ENCODE measurements around the gene CACHD1.
"Not testable (repeated sequence)": the region's sequence is repeated elsewhere in the genome, so short reads cannot be mapped to it uniquely, and the experiment has no call there.

The CACHD1 gene

DNA sequence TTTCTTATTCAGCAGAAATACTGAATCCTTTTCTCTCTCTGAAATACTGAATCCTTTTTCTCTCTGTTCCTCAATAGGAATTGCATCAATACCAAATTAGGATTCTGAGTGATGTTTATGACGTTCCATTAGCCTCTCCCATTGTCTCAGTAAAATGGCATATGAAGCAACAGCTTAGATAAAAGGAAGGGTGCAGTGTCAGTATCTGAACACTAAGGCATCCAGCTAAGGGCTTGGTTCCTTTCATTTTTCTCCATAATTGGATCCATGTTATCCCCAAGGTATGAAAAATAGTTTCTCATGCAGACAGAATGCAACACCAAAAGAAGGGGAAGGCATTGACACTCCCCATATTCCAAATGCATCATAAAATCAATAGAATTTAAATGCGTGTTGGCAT lies 213.5 kb downstream of the CACHD1 start:
- Mint-ChIP-seq H3K27me3 (no peaks in the 10 kb centered on the region), H3K4me1 (no peaks in the 10 kb centered on the region), H3K9me3 (no peaks in the 10 kb centered on the region), H3K27ac (no peak overlapping the region), H3K4me3 (no peak overlapping the region)
- ATAC-seq (no peak), DNase-seq (no peak)

DNA sequence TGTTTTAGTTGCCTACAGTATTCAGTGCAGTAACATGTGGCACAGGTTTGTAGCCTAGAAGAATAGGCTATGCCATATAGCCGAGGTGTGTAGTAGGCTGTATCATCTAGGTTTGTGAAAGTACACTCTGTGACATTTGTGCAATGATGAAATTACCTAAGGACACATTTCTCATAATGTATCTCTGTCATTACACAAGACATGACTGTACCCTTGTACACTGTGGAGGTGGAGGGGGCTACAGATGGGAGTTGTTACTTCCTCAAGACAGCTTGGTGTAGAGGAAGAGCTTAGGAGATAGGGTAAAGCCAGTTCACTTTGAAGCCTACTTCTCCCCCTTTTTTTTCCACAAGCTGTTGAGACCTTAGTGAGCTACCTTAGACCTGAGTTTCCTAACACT lies 215.3 kb downstream of the CACHD1 start:
- DNase-seq: no peak
- Mint-ChIP-seq H3K27me3 (no peaks in the 10 kb centered on the region), H3K9me3 (no peaks in the 10 kb centered on the region)

DNA sequence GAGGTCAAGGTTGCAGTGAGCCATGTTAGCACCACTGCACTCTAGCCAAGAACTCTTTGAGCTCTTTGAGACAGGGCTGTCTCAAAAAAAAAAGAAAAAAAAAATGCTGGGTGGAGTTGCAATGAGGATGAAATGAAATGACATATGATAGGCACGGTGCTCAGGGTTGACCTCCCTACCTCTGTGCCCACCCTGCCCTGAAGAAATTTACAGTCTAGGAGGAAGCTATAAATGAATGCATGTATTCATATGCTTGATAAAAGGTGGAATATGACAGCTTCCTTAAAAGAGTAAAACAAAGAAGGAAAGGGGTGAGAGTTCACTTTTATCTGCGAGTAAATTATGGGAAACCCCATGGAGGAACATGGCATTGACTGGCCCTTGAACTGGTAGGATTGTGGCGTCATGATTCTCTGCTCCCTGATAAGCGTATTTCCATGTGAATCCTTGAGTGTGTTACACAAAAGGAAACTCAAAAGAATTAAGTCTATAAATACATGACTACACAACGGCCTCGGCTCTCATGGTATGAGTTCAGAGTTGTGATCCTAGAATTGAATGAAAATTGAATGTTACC lies 215.9 kb downstream of the CACHD1 start:
- Mint-ChIP-seq H3K27ac (no peak overlapping the region), H3K27me3 (no peaks in the 10 kb centered on the region), H3K9me3 (no peaks in the 10 kb centered on the region), H3K4me3 (no peak overlapping the region), H3K4me1 (no peaks in the 10 kb centered on the region)
- no peak for DNase-seq
- ATAC-seq: no peak

More for the DNA sequence above, 215.3 kb downstream of the CACHD1 start:
- H3K27ac Mint-ChIP-seq: no peak overlapping the region
- H3K4me3 Mint-ChIP-seq: no peak overlapping the region
- H3K4me1 Mint-ChIP-seq: no peaks in the 10 kb centered on the region
- no peak for ATAC-seq

- ATAC-seq (peak; percentile 70), DNase-seq (peak; percentile 9 to 20)
- Mint-ChIP-seq H3K4me3 (no peak overlapping the region), H3K27ac (no peak overlapping the region), H3K4me1 (peaks cover 6% of the 10 kb centered on the region), H3K27me3 (no peaks in the 10 kb centered on the region), H3K9me3 (no peaks in the 10 kb centered on the region)
Measured at GRCh38 chr1:64686828-64687724, 217.1 kb downstream of the CACHD1 start.

DNA sequence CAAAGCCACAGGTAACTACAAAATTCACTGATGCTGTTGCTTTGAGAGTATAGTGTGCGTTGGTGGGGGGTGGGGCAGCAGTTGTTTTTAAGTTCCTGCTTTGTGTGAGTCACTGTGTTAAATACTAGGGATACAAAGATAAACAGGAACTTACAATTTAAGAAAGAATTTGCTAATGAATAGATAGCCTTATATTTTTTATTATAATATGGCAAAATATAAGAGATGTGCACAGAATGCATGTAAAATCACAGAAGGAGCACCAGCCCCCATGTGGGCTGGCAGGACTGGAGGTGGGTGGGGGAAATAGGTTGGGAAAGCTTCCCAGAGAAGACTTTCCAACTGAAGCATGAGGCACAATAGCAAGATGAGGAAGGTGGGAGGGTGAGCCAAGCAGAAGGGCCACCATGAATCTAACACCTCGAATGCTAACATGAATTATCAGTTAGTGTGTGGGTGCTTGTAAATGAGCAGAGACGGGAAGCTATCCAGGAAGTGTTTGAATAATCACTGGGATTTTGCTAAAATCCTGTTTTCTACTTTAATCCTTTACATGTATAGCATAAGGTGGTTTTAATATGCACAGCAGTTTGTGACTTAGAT lies 217.9 kb downstream of the CACHD1 start:
- peaks cover 6% of the 10 kb centered on the region for H3K4me1 Mint-ChIP-seq
- H3K27ac Mint-ChIP-seq: no peak overlapping the region
- DNase-seq (no peak), ATAC-seq (no peak)
- H3K9me3 Mint-ChIP-seq: no peaks in the 10 kb centered on the region
- no peaks in the 10 kb centered on the region for H3K27me3 Mint-ChIP-seq
- H3K4me3 Mint-ChIP-seq: no peak overlapping the region

DNA sequence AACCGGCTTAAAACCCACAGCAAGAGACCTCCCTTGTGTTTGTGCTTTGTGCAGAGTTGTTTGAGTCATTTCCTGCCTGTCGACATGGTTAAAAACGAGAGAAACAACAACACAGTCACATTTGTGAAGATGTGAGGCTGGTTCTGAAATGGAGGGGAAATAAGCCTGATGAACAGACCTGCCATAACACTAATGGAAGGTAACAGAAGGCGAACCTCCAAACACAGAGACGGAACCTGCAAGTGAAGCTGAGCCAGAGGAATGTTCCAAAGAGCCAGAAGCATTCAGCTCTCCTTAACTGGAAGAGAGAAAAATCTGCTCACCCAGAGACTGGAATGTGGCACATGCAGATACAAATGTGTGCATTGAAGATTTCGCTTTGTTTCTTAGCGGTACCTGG lies 221.7 kb downstream of the CACHD1 start:
- ATAC-seq (no peak), DNase-seq (no peak)
- Mint-ChIP-seq H3K4me1 (peaks cover 6% of the 10 kb centered on the region), H3K27me3 (no peaks in the 10 kb centered on the region), H3K9me3 (no peaks in the 10 kb centered on the region), H3K27ac (peak overlapping the region in 1 of 2 donors; percentile 53), H3K4me3 (no peak overlapping the region)

- Mint-ChIP-seq H3K4me1 (peaks cover 6% of the 10 kb centered on the region), H3K9me3 (no peaks in the 10 kb centered on the region), H3K4me3 (no peak overlapping the region), H3K27me3 (no peaks in the 10 kb centered on the region), H3K27ac (no peak overlapping the region)
- ATAC-seq (no peak), DNase-seq (no peak)
Measured at GRCh38 chr1:64692911-64693310, 223.0 kb downstream of the CACHD1 start.

DNA sequence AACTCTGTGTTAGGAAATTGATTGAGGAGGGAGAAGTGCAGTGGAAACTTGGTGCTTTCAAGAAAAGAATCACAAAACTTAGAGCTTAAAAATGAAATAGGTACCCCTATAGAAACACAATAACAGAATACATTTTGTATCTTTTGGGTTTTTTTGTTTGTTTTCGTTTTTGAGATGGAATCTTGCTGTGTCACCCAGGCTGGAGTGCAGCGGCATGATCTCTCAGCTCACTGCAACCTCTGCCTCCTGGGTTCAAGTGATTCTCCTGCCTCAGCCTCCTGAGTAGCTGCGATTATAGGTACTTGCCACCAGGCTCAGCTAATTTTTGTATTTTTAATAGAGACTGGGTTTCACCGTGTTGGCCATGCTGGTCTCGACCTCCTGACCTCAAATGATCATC lies 223.5 kb downstream of the CACHD1 start:
- Mint-ChIP-seq H3K4me1 (peaks cover 6% of the 10 kb centered on the region), H3K9me3 (no peaks in the 10 kb centered on the region), H3K27me3 (no peaks in the 10 kb centered on the region), H3K27ac (no peak overlapping the region), H3K4me3 (no peak overlapping the region)
- DNase-seq (no peak), ATAC-seq (no peak)

DNA sequence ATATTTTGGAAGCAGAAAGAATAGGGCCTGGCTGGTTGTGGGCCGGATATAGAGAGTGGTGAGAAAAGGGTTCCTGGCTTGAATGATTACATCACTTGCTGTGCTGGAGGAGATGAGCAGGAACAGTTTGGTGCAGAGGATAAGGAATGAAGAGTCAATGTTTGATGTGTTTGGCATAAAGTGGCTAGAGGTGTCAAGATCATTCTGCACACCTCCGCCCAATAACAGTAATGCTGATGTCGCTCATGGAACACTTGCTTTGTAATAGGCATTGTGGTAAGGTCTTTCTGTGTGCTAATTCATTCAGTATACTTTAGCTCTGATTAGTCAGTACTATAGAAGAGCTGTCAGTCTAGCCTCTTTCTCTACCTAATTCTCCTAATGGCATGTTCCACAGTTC lies 226.9 kb downstream of the CACHD1 start:
- Mint-ChIP-seq H3K4me1 (no peaks in the 10 kb centered on the region), H3K27ac (no peak overlapping the region), H3K9me3 (no peaks in the 10 kb centered on the region), H3K4me3 (no peak overlapping the region), H3K27me3 (no peaks in the 10 kb centered on the region)
- no peak for DNase-seq
- no peak for ATAC-seq

DNA sequence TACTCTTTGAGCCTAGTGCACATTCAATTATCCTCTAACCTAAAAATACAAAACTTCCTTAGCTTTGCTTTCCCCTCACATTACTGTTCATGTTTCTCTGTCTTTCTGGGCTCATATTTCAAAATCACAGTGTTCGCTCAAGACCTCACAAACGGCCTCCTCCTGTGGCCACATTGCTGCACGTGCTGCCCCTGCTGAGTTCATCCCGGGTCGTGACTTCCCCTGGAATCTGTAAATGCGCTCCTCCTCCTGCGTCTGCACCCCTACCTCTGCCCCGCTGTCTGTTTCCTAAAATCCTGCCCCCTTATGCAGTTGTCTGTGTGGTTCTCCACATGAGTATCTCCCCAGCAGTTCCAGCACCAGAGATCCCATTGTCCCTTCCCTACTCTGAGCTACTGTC lies 229.4 kb downstream of the CACHD1 start:
- H3K27ac Mint-ChIP-seq: no peak overlapping the region
- no peaks in the 10 kb centered on the region for H3K27me3 Mint-ChIP-seq
- ATAC-seq: no peak
- H3K4me1 Mint-ChIP-seq: no peaks in the 10 kb centered on the region
- DNase-seq: no peak
- H3K4me3 Mint-ChIP-seq: no peak overlapping the region
- peaks cover 0 to 4% of the 10 kb centered on the region in 2 donors for H3K9me3 Mint-ChIP-seq

- Mint-ChIP-seq H3K27me3 (no peaks in the 10 kb centered on the region), H3K9me3 (peaks cover 0 to 4% of the 10 kb centered on the region in 2 donors), H3K4me3 (no peak overlapping the region), H3K27ac (no peak overlapping the region), H3K4me1 (no peaks in the 10 kb centered on the region)
- no peak for DNase-seq
- ATAC-seq: no peak
Measured at GRCh38 chr1:64701071-64701470, 231.1 kb downstream of the CACHD1 start.

- peaks cover 0 to 4% of the 10 kb centered on the region in 2 donors for H3K9me3 Mint-ChIP-seq
- no peaks in the 10 kb centered on the region for H3K4me1 Mint-ChIP-seq
- ATAC-seq: no peak
- DNase-seq: no peak
- H3K27me3 Mint-ChIP-seq: no peaks in the 10 kb centered on the region
- H3K4me3 Mint-ChIP-seq: no peak overlapping the region
- H3K27ac Mint-ChIP-seq: no peak overlapping the region
Measured at GRCh38 chr1:64701886-64702285, 232.0 kb downstream of the CACHD1 start.

DNA sequence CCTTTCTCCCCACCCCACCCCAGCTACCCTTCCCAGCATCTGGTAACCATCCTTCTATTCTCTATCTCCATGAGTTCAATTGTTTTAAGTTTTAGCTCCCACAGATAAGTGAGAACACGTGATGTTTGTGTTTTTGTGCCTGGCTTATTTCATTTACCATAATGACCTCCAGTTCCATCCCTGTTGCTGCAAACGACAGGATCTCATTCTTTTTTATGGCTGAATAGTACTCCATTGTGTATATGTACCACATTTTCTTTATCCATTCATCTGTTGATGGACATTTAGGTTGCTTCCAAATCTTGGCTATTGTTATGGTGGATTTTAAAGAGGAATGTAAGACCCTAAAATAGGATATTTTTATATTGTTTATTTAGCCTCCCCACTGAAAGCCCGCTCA lies 232.7 kb downstream of the CACHD1 start:
- not testable (repeated sequence) for H3K4me3 Mint-ChIP-seq, H3K27me3 Mint-ChIP-seq, DNase-seq, H3K9me3 Mint-ChIP-seq, H3K4me1 Mint-ChIP-seq, ATAC-seq
- H3K27ac Mint-ChIP-seq: peak overlapping the region in 1 of 2 donors; percentile 41

- ATAC-seq: no peak
- no peaks in the 10 kb centered on the region for H3K27me3 Mint-ChIP-seq
- peaks cover 0 to 4% of the 10 kb centered on the region in 2 donors for H3K9me3 Mint-ChIP-seq
- H3K4me1 Mint-ChIP-seq: no peaks in the 10 kb centered on the region
- no peak overlapping the region for H3K27ac Mint-ChIP-seq
- no peak overlapping the region for H3K4me3 Mint-ChIP-seq
- DNase-seq: no peak
Measured at GRCh38 chr1:64703600-64703999, 233.7 kb downstream of the CACHD1 start.

GRCh38 chr1:64705591-64705990 lies 235.7 kb downstream of the CACHD1 start:
- no peak overlapping the region for H3K4me3 Mint-ChIP-seq
- H3K4me1 Mint-ChIP-seq: no peaks in the 10 kb centered on the region
- ATAC-seq (no peak), DNase-seq (no peak)
- no peak overlapping the region for H3K27ac Mint-ChIP-seq
- H3K27me3 Mint-ChIP-seq: no peaks in the 10 kb centered on the region
- H3K9me3 Mint-ChIP-seq: peaks cover 0 to 4% of the 10 kb centered on the region in 2 donors

- Mint-ChIP-seq H3K9me3 (no peaks in the 10 kb centered on the region), H3K27ac (no peak overlapping the region), H3K27me3 (peaks cover 5% of the 10 kb centered on the region), H3K4me3 (no peak overlapping the region), H3K4me1 (no peaks in the 10 kb centered on the region)
- ATAC-seq (no peak), DNase-seq (no peak)
Measured at GRCh38 chr1:64711266-64711665, 241.3 kb downstream of the CACHD1 start.
